Measurements from ENCODE around the gene CDKL5. TPM values are rescaled to one million over a fixed set of nuclear protein-coding genes. Genes with fewer than 3 reads are reported as not detected.

The CDKL5 gene
- total and polyA plus RNA-seq, 2 experiments from 2014 or later, result 7.5 to 13.7 TPM

DNA sequence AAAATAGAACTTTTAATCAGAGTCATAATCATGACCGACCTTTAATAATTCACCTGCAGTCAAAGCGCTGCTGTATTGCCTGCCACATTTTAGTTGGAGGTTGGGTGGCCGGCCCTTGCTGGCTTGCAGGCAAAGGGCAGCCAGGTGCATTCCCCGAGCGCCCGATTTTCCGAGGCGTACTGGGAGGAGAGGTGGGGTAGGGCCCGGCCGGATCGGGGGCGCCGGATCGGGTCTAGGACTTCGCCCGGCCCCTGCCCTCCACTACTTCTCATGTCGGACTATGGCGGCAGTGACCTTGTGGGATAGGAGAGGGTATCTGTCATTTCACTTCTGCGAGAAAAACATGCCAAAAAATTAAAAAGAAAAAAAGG, 249.0 kb downstream of the CDKL5 start:
- Histone ChIP-seq H2AFZ (peak overlapping the region; percentile 56; the same call in 1 of the 2 replicates), H3K79me2 (replicated peaks; ENCODE audit: insufficient read depth) (no peaks in the 10 kb centered on the region), H3K9me2 (ENCODE audit: insufficient read depth) (no peaks in the 10 kb centered on the region), H3K27me3 (ENCODE audit: insufficient read depth) (no peaks in the 10 kb centered on the region), H3K27ac (ENCODE audit: low read depth) (no peak overlapping the region; the same call in 1 of the 2 replicates), H3F3A (replicated peaks; ENCODE audit: low read depth) (no peaks in the 10 kb centered on the region), H3K4me2 (peak overlapping the region; percentile 63), H3K36me3 (ENCODE audit: insufficient read depth) (no peaks in the 10 kb centered on the region), H4K20me1 (replicated peaks; ENCODE audit: insufficient read depth) (no peaks in the 10 kb centered on the region), H3K4me3 (peak overlapping the region; percentile 69), H3K4me1 (ENCODE audit: insufficient read depth) (no peaks in the 10 kb centered on the region)
- ATAC-seq (peak; percentile 80), DNase-seq (ENCODE audit: low spot score) (peak; percentile 59)
- TF ChIP-seq POLR2AphosphoS5 (IDR thresholded peaks at IDR 0.05; ENCODE audit: low read depth) (no peak), EZH2phosphoT487 (IDR thresholded peaks at IDR 0.05; ENCODE audit: unreplicated experiment) (no peak), ZNF331 (CRISPR knock-in tag; IDR thresholded peaks at IDR 0.05; ENCODE audit: low read depth) (no peak)
- TF ChIP-seq, protein P1, sequence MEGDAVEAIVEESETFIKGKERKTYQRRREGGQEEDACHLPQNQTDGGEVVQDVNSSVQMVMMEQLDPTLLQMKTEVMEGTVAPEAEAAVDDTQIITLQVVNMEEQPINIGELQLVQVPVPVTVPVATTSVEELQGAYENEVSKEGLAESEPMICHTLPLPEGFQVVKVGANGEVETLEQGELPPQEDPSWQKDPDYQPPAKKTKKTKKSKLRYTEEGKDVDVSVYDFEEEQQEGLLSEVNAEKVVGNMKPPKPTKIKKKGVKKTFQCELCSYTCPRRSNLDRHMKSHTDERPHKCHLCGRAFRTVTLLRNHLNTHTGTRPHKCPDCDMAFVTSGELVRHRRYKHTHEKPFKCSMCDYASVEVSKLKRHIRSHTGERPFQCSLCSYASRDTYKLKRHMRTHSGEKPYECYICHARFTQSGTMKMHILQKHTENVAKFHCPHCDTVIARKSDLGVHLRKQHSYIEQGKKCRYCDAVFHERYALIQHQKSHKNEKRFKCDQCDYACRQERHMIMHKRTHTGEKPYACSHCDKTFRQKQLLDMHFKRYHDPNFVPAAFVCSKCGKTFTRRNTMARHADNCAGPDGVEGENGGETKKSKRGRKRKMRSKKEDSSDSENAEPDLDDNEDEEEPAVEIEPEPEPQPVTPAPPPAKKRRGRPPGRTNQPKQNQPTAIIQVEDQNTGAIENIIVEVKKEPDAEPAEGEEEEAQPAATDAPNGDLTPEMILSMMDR (conservative IDR thresholded peaks at IDR 0.05; ENCODE audit: low read depth in 2 of 2), result no peak
- TF ChIP-seq, protein P2, sequence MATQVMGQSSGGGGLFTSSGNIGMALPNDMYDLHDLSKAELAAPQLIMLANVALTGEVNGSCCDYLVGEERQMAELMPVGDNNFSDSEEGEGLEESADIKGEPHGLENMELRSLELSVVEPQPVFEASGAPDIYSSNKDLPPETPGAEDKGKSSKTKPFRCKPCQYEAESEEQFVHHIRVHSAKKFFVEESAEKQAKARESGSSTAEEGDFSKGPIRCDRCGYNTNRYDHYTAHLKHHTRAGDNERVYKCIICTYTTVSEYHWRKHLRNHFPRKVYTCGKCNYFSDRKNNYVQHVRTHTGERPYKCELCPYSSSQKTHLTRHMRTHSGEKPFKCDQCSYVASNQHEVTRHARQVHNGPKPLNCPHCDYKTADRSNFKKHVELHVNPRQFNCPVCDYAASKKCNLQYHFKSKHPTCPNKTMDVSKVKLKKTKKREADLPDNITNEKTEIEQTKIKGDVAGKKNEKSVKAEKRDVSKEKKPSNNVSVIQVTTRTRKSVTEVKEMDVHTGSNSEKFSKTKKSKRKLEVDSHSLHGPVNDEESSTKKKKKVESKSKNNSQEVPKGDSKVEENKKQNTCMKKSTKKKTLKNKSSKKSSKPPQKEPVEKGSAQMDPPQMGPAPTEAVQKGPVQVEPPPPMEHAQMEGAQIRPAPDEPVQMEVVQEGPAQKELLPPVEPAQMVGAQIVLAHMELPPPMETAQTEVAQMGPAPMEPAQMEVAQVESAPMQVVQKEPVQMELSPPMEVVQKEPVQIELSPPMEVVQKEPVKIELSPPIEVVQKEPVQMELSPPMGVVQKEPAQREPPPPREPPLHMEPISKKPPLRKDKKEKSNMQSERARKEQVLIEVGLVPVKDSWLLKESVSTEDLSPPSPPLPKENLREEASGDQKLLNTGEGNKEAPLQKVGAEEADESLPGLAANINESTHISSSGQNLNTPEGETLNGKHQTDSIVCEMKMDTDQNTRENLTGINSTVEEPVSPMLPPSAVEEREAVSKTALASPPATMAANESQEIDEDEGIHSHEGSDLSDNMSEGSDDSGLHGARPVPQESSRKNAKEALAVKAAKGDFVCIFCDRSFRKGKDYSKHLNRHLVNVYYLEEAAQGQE (IDR thresholded peaks at IDR 0.05; ENCODE audit: unreplicated experiment), result no peak
- Mint-ChIP-seq H3K9me3 (no peaks in the 10 kb centered on the region), H3K4me3 (peak overlapping the region; percentile 74), H3K27ac (no peak overlapping the region), H3K36me3 (ENCODE audit: low read depth) (no peaks in the 10 kb centered on the region), H3K27me3 (ENCODE audit: insufficient read depth, low read depth, poor library complexity) (peaks cover 10% of the 10 kb centered on the region), H3K4me1 (no peaks in the 10 kb centered on the region; the same call in 2 of the 3 replicates)

DNA sequence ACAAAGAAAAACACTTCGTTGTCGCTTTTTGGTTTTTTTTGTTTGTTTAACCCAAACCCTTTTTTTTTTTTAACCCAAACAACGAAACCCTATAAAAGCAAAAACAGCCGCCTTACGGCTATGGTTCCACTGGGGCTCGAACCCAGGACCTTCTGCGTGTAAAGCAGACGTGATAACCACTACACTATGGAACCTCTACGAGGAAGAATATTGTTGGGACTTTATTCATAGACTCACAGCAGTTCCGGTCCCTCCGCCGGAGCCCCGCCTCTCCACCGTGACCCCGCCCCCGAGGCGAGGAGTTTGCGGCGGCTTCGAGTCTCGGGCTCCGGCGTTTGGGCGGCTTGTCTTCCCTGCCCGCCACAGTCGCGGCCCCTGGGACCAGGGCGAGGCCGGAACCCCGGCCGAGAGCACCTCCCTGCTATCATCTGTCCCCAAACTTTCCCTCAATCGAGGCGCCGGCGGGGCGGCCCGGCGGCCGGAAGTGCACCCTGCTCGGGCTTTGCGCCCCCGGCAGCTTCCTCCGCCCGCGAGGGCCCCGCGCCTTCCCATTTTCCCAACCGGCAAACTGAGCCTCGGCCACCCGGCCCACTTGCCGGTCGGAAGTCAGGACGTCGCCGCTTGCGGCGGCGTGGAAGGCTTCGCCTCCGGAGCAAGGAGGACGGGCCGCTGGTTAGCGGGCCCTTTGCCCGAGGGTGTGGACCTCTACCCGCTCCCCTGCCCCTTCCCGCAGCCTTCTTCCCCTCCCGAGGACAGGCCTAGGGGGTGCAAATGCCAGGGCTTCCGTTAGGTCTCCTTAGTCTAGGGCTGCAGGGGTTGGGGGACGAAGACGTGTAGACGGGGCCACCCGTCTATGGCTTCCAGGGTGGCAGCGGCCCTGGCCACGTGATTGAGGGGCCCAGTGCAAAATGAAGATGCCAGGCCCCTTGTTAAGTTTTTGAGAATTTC, 249.7 kb downstream of the CDKL5 start:
- Histone ChIP-seq H3K4me1 (ENCODE audit: insufficient read depth) (no peaks in the 10 kb centered on the region), H3K4me2 (peak overlapping the region; percentile 71), H3K79me2 (replicated peaks; ENCODE audit: insufficient read depth) (no peaks in the 10 kb centered on the region), H3K9me2 (ENCODE audit: insufficient read depth) (no peaks in the 10 kb centered on the region), H2AFZ (peak overlapping the region; percentile 56), H3K27me3 (ENCODE audit: insufficient read depth) (no peaks in the 10 kb centered on the region), H4K20me1 (replicated peaks; ENCODE audit: insufficient read depth) (no peaks in the 10 kb centered on the region), H3K4me3 (peak overlapping the region; percentile 69), H3K36me3 (ENCODE audit: insufficient read depth) (no peaks in the 10 kb centered on the region), H3F3A (replicated peaks; ENCODE audit: low read depth) (no peaks in the 10 kb centered on the region), H3K27ac (ENCODE audit: low read depth) (no peak overlapping the region; the same call in 1 of the 2 replicates)
- H3K27ac Mint-ChIP-seq, result no peak overlapping the region
- no peaks in the 10 kb centered on the region for H3K36me3 Mint-ChIP-seq (ENCODE audit: low read depth)
- H3K4me3 Mint-ChIP-seq, result peak overlapping the region; percentile 74
- no peaks in the 10 kb centered on the region for H3K4me1 Mint-ChIP-seq
- ATAC-seq, result peak; percentile 76
- H3K27me3 Mint-ChIP-seq (ENCODE audit: insufficient read depth, low read depth, poor library complexity), result peaks cover 10% of the 10 kb centered on the region
- no peaks in the 10 kb centered on the region for H3K9me3 Mint-ChIP-seq
- peak; percentile 70 for DNase-seq (ENCODE audit: low spot score)
- no peak for TF ChIP-seq JUNB (IDR thresholded peaks at IDR 0.05; ENCODE audit: unreplicated experiment)
- TF ChIP-seq EZH2phosphoT487 (IDR thresholded peaks at IDR 0.05; ENCODE audit: unreplicated experiment), result no peak
- TF ChIP-seq, protein P3, sequence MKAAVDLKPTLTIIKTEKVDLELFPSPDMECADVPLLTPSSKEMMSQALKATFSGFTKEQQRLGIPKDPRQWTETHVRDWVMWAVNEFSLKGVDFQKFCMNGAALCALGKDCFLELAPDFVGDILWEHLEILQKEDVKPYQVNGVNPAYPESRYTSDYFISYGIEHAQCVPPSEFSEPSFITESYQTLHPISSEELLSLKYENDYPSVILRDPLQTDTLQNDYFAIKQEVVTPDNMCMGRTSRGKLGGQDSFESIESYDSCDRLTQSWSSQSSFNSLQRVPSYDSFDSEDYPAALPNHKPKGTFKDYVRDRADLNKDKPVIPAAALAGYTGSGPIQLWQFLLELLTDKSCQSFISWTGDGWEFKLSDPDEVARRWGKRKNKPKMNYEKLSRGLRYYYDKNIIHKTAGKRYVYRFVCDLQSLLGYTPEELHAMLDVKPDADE (IDR thresholded peaks at IDR 0.05), result no peak
- no peak for TF ChIP-seq STAT1 (IDR thresholded peaks at IDR 0.05; ENCODE audit: unreplicated experiment)
- TF ChIP-seq ZNF114 (CRISPR knock-in tag; IDR thresholded peaks at IDR 0.05), result no peak

Measured in GM23338 (cell line).